GM21367 (cell line): ENCODE results near the gene CROCC2.

Source experiments
- ATAC-seq: cut with Tn5 transposase; IDR thresholded peaks from one replicate; pipeline ENCODE4 v1.9.1; 2021; ENCODE audit not compliant: unreplicated experiment

The CROCC2 gene

GRCh38 chr2:240904216-240905175 is 1.6 kb upstream of the CROCC2 start:
- ATAC-seq = no peak

DNA sequence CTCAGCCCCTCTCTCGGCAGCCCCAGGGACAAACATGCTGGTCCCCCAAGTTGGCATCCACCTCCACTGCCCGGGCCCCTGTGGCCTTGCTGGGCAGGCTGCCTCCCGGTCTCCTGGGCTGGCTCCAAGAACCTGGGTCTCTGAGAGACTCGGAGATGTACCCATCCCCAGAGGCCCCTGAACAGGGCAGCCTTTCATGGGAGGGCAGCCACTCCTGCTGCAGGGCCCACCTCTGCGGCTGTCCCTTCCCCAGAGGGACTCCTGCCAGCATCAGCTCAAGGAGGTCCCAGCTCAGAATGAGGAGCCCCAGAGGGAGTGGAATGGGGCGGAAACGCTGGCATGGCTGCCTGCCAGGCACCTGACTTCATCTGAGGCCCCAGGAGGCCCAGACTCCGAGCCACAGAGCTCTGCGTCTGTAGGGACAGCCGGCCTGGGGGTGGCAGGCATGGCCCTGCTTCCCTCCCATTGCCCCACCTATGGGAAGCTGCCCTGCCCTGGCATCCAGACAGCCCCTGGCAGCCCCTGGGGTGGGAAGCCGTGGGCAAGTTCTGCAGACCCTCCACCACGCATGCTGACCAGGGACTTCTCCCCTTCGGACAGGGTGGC is 857 bp upstream of the CROCC2 start:
- no peak for ATAC-seq

GRCh38 chr2:240906911-240907590 is 915 bp downstream of the CROCC2 start:
- no peak for ATAC-seq

GRCh38 chr2:240909216-240909974 is 3.3 kb downstream of the CROCC2 start:
- ATAC-seq = no peak

GRCh38 chr2:240911641-240912265 is 5.6 kb downstream of the CROCC2 start:
- ATAC-seq = no peak

DNA sequence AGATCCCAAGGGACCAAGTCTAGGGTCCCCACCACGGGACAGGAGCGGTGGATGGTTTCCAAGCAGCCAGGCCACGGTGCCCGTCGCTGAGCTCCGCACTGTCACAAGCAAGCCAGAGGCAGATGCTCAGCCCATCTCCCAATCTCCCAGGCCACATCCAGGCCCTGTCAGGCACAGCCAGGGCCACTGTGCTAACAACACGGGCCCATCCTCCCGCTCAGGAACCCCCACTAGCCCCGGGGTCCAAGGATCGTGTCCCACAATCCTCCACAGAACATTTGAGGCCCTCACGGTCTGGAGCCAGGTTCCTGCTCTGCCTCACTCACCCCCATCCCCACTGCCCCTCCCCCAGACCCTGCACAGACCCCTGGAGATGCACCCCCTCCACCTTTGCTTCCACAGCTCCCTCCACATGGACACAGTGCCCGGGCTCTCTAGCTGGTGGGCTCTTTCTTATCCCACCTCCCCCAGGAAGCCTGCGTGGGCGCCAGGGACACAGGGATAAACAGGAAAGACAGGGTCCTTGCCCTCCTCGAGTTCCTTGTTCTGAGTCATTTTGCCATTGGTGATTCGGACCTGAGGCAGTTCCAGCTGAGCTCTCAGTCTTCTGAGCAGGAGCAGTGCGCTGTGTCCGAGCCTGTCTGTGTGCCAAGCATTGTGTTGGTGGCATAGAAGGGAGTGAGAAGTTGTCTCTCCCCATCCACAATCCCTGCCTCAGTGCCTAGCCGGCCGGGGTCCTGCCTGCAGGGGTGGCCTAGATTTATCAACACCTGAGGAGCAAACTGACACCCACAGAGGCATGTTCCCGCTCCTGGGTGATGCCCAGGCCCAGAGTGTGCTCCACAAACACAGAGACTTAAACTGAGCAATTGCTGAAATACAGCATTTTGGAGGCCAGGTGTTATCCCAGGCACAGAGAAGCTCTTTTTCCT is 7.0 kb downstream of the CROCC2 start:
- ATAC-seq = no peak

- ATAC-seq = no peak
Measured at GRCh38 chr2:240913810-240914644, 7.9 kb downstream of the CROCC2 start.

- ATAC-seq = no peak
Measured at GRCh38 chr2:240914645-240915525, 8.7 kb downstream of the CROCC2 start.

DNA sequence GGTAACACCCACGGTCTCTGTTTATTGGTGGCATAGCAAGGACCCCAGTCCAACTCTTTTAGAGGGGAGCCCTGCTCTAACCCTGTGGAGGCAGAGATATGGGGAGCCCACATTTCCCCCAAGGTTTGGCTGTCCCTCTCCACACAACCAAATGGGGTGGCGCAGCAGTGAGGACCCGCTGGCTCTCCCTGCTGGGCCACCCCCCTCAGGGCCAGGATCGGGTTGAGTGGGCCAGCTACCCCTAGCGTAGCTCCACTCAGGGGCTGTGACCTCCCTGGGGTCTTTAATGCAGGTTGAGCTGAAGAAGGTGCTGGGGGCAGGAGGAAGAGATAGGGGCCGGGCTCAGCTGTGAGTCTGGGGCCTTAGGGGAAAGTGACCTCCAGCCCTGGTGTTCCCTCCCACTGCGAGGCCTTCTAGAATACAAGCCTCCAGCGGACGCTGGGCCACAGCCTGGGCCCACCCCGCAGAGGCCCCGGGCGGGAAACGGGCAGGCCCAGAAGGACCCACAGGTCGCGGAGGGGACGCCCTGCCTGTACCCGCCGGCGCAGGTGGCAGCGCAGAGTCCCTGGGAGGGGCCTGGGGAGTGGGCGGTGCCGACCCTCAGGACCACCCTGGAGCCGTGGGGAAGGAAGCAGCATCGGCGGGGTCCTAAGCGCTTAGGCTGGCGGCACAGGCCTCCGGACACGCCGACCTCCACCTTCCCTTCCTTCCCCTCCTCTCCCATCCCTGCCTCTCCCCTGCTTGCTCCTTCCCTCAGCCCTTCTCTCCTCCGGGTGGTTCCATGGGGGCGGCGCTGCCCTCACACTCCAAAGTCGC is 9.6 kb downstream of the CROCC2 start:
- no peak for ATAC-seq

DNA sequence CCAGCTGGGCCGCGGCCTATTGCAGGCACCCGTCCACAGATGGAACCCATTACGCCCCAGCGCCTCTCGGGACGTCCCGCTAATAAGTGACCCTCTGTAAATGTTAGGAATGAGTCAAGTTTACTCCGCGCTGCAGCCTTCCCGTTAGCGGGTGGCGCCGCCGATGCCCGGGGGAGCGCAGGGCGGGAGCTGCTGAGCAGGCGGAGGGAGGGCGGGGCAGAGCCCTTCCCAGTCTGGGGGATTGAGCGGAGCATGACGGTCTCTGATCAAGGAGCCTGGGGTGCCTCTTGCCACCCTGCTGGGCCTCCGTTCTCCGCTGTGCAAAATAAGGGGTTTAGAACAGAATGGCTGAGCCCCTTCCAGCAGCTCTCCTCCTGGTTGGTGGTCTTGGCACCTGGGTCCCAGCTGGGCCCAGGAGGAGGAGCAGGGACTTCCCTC is 10.5 kb downstream of the CROCC2 start:
- ATAC-seq = no peak

- no peak for ATAC-seq
Measured at GRCh38 chr2:240917009-240917683, 11.0 kb downstream of the CROCC2 start.

- no peak for ATAC-seq
Measured at GRCh38 chr2:240917684-240918257, 11.6 kb downstream of the CROCC2 start.

GRCh38 chr2:240918258-240919091 is 12.3 kb downstream of the CROCC2 start:
- ATAC-seq = no peak

- ATAC-seq = no peak
Measured at GRCh38 chr2:240919161-240919781, 13.1 kb downstream of the CROCC2 start.
